Mucosa of rectum (tissue), 2 donors: Measurements from ENCODE around the gene KIF5A.

Source experiments
- H3K27ac ChIP-seq, 2 donors: one replicate each; pipeline ENCODE4 v1.7.0; 2013; ENCODE audit warnings: inconsistent platforms in 2 of 2, low read depth in 2 of 2, low read length in 2 of 2
- H3K27me3 ChIP-seq, 2 donors: one replicate each; pipeline ENCODE4 v1.7.0; 2013; ENCODE audit warnings: low read length in 2 of 2; ENCODE audit not compliant: control insufficient read depth in 2 of 2, insufficient read depth in 2 of 2
- H3K36me3 ChIP-seq, 2 donors: one replicate each; pipeline ENCODE4 v1.7.0; 2013; ENCODE audit warnings: low read length in 2 of 2; ENCODE audit not compliant: control insufficient read depth in 2 of 2, insufficient read depth in 2 of 2
- H3K4me1 ChIP-seq, 2 donors: one replicate each; pipeline ENCODE4 v1.7.0; 2013; ENCODE audit warnings: low read length in 2 of 2, mild to moderate bottlenecking in 1 of 2; ENCODE audit not compliant: control insufficient read depth in 2 of 2, insufficient read depth in 2 of 2
- H3K4me3 ChIP-seq, 2 donors: one replicate each; pipeline ENCODE4 v1.7.0; 2013; ENCODE audit warnings: low read length in 2 of 2
- H3K9ac ChIP-seq, 2 donors: one replicate each; pipeline ENCODE4 v1.7.0; 2013; ENCODE audit warnings: low read length in 2 of 2, low read depth in 1 of 2, mild to moderate bottlenecking in 1 of 2
- H3K9me3 ChIP-seq, 2 donors: one replicate each; pipeline ENCODE4 v1.7.0; 2013; ENCODE audit warnings: low read length in 2 of 2; ENCODE audit not compliant: control insufficient read depth in 2 of 2
- donor health status: healthy.
- donor health status: Normal muscosa, but diverticular disease.

Gene KIF5A

DNA sequence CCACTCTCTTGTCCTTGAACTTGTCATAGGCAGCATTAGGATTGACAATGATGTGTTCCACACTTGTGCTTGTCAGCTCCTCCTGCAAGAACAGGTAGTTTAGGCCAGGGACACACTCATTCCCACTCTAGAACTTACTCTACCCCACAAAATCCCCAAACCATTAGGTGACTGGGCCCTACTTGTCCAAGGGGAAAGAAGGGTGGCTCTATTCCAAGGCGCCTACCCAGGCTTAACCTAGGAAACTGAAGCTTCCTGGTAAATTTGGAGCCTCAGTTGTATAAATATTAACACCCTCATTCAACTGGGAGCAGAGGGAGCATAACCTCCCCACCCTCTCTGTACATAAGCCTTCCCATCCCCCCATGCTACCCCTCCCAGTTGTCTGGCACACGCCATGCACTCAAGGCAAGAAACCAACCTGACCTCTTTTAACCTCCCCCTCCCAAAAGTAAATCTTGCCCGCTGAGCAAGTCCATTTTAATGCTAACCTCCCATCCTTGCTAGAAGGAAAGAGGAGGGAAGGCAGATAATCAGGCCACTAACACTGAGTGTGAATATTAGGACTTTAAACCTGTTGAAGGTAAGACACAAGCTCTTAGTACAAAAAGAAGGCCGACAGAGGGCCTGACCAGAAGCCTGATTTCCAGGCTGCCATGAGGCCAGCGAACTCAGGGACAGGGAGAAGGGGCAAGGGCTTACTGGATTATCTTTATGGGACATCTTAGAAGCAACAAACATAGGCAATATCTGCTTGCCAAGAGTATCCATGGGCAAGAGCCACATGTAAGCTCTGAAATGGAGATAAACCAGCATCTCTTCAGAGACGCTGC is 13.9 kb upstream of the KIF5A start:
- Histone ChIP-seq H3K36me3 (peaks cover 53 to 62% of the 10 kb centered on the region in 2 donors), H3K9me3 (no peaks in the 10 kb centered on the region), H3K27ac (peak overlapping the region; percentile 52 to 56), H3K9ac (no peak overlapping the region), H3K4me1 (peaks cover 12 to 21% of the 10 kb centered on the region in 2 donors), H3K4me3 (peak overlapping the region in 1 of 2 donors; percentile 14), H3K27me3 (no peaks in the 10 kb centered on the region)

- H3K4me1 ChIP-seq: peaks cover 15 to 26% of the 10 kb centered on the region in 2 donors
- H3K9ac ChIP-seq: no peak overlapping the region
- H3K9me3 ChIP-seq: no peaks in the 10 kb centered on the region
- peak overlapping the region in 1 of 2 donors; percentile 7 for H3K27ac ChIP-seq
- H3K36me3 ChIP-seq: peaks cover 50 to 60% of the 10 kb centered on the region in 2 donors
- no peaks in the 10 kb centered on the region for H3K27me3 ChIP-seq
- no peak overlapping the region for H3K4me3 ChIP-seq
Measured at GRCh38 chr12:57536597-57536942, 13.3 kb upstream of the KIF5A start.

- Histone ChIP-seq H3K9me3 (no peaks in the 10 kb centered on the region), H3K27ac (no peak overlapping the region), H3K36me3 (peaks cover 26 to 35% of the 10 kb centered on the region in 2 donors), H3K27me3 (no peaks in the 10 kb centered on the region), H3K9ac (no peak overlapping the region), H3K4me3 (no peak overlapping the region), H3K4me1 (peaks cover 15 to 29% of the 10 kb centered on the region in 2 donors)
Measured at GRCh38 chr12:57539134-57539768, 10.6 kb upstream of the KIF5A start.

DNA sequence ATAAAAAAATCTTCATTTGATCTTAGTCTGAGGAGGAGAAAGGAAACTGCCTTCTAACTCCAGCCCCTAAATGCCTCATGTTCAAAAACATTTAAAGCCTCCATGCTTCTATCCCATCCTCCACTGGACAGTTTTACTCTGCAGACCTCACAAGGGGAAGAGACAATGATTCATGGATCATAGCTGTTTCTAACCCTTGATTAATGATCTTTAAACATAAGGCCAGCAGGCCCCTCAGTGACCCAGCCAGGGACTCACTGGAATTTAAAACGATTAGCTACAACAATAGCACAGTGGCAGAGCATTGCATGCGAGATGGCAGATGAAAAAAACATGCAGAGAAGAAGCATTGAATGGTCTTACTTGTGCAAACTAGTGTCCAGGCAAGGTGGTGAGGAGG is 8.8 kb upstream of the KIF5A start:
- peak overlapping the region; percentile 33 to 62 for H3K27ac ChIP-seq
- no peak overlapping the region for H3K4me3 ChIP-seq
- H3K9me3 ChIP-seq: no peaks in the 10 kb centered on the region
- H3K27me3 ChIP-seq: no peaks in the 10 kb centered on the region
- peaks cover 15 to 31% of the 10 kb centered on the region in 2 donors for H3K4me1 ChIP-seq
- H3K9ac ChIP-seq: no peak overlapping the region
- H3K36me3 ChIP-seq: peaks cover 13 to 24% of the 10 kb centered on the region in 2 donors

- Histone ChIP-seq H3K36me3 (peaks cover 13 to 24% of the 10 kb centered on the region in 2 donors), H3K4me1 (peaks cover 16 to 29% of the 10 kb centered on the region in 2 donors), H3K27ac (peak overlapping the region; percentile 33 to 62), H3K27me3 (no peaks in the 10 kb centered on the region), H3K9me3 (no peaks in the 10 kb centered on the region), H3K4me3 (no peak overlapping the region), H3K9ac (no peak overlapping the region)
Measured at GRCh38 chr12:57541717-57542116, 8.1 kb upstream of the KIF5A start.

DNA sequence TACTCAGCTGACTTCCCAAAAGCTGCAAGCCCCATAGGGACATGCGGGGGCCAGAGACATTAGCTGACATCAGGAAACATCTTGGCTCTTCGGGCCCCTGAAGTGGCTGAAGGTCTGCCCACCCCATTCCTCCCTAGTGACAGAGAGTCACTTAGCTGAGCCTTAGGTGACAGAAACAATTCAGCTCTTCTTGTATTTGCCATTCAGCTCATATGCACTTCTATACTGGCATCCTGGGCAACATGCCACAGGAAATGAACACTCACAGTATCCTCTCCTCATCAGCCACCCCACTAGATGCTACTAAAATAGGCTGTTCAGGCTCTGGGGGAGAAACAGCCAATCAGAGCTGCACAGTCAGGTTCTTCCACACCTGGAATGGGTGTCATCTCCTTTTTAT is 6.3 kb upstream of the KIF5A start:
- no peak overlapping the region for H3K27ac ChIP-seq
- H3K27me3 ChIP-seq: peaks cover 3 to 4% of the 10 kb centered on the region in 2 donors
- H3K9me3 ChIP-seq: no peaks in the 10 kb centered on the region
- peaks cover 8 to 15% of the 10 kb centered on the region in 2 donors for H3K36me3 ChIP-seq
- H3K4me1 ChIP-seq: peaks cover 15 to 26% of the 10 kb centered on the region in 2 donors
- H3K4me3 ChIP-seq: no peak overlapping the region
- no peak overlapping the region for H3K9ac ChIP-seq

DNA sequence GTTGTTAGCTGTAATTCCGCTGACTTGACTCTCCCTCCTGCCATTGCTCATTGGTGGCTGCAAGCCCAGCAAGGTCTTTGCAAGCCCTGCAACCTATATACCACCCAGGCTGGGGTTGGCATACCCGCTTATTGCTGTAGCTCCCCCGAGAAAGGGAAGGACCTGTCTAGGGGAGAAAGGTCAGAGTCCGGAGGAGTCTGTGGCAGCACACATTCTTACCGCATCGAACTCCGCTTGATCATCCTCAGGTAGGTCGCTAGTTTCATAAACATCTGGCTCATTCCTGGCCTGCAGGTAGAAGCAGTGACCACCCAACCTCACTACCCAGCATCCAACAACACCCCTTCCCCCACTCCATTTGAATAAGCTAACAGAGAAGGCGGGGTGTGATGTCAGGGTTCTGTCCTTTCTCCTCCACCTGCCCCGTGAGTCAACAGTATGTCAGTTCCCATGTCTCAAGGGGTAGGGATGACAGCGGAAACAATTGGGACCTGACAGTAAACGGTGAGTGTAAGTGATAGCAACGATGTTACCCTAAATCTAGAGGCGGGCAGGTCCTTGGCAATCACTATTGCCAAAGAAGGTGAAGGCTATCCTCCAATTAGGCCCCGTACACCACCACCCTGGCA is 3.9 kb upstream of the KIF5A start:
- peak overlapping the region; percentile 89 to 91 for H3K27ac ChIP-seq
- H3K4me3 ChIP-seq: peak overlapping the region; percentile 86 to 96
- peaks cover 0 to 4% of the 10 kb centered on the region in 2 donors for H3K36me3 ChIP-seq
- H3K27me3 ChIP-seq: peaks cover 18 to 22% of the 10 kb centered on the region in 2 donors
- H3K4me1 ChIP-seq: peaks cover 15 to 26% of the 10 kb centered on the region in 2 donors
- no peaks in the 10 kb centered on the region for H3K9me3 ChIP-seq
- peak overlapping the region; percentile 72 to 90 for H3K9ac ChIP-seq

GRCh38 chr12:57546438-57547287 is 3.2 kb upstream of the KIF5A start, which contains the start of gene DCTN2:
TSS of gene DCTN2 (minus strand) at chr12:57547192. CDS start at chr12:57547063, 129 bp downstream.
- Histone ChIP-seq H3K4me1 (peaks cover 12 to 19% of the 10 kb centered on the region in 2 donors), H3K36me3 (no peaks in the 10 kb centered on the region), H3K4me3 (peak within 1 kb of the TSS; percentile 86 to 96), H3K27ac (peak within 1 kb of the TSS; percentile 89 to 91), H3K27me3 (peaks cover 18 to 23% of the 10 kb centered on the region in 2 donors), H3K9me3 (no peaks in the 10 kb centered on the region), H3K9ac (peak within 1 kb of the TSS; percentile 72 to 90)

- Histone ChIP-seq H3K9me3 (no peaks in the 10 kb centered on the region), H3K4me1 (peaks cover 12 to 18% of the 10 kb centered on the region in 2 donors), H3K27ac (peak overlapping the region in 1 of 2 donors; percentile 89), H3K4me3 (peak overlapping the region; percentile 86 to 96), H3K36me3 (no peaks in the 10 kb centered on the region), H3K9ac (peak overlapping the region in 1 of 2 donors; percentile 90), H3K27me3 (peaks cover 20 to 23% of the 10 kb centered on the region in 2 donors)
Measured at GRCh38 chr12:57547288-57548012, 2.4 kb upstream of the KIF5A start.
